T-cell (primary cell): ENCODE data around the gene FAM111B. TPM values are rescaled to one million over a fixed set of nuclear protein-coding genes. Genes with fewer than 3 reads are reported as not detected.

Source experiments
- ATAC-seq, 4 experiments: fragments of 200-7000 bp in 3 of 4; fragments of 150-1000 bp in 1 of 4; cut with Tn5 transposase; replicated peaks in 1 of 4; 1 replicate in 3 of 4; 2 replicates in 1 of 4; pipeline ENCODE4 v1.10.0; 2021; ENCODE audit warnings: moderate library complexity in 3 of 4, mild to moderate bottlenecking in 2 of 4, moderate number of reproducible peaks in 1 of 4
- CTCF ChIA-PET, 2 donors: fragments of 300-600 bp; sonication (Branson Sonifier 250); formaldehyde crosslinking; loops; one replicate each; lab custom pipeline; 2022; ENCODE audit warnings: antibody characterized with exemption in 2 of 2; lab: Charles Lee
- POLR2A ChIA-PET, 2 donors: fragments of 300-600 bp; sonication (Branson Sonifier 250); formaldehyde crosslinking; loops; one replicate each; lab custom pipeline; 2022; ENCODE audit warnings: antibody characterized with exemption in 2 of 2; lab: Charles Lee
- DNase-seq, 35 experiments: peaks; one replicate each; pipeline versions ENCODE4 v3.0.0 to v3.0.0-alpha.2; 2013 to 2023
- H3K27ac ChIP-seq: one replicate; pipeline ENCODE4 v1.5.1; 2013; ENCODE audit warnings: low read length
- H3K27me3 ChIP-seq, 2 experiments: replicated peaks in 1 of 2; 1 replicate in 1 of 2; 2 replicates in 1 of 2; pipeline versions ENCODE4 v1.6.1 to v1.7.0; 2013; ENCODE audit warnings: low read length in 1 of 2, mixed read lengths in 1 of 2; ENCODE audit not compliant: control insufficient read depth in 2 of 2, insufficient read depth in 2 of 2; ENCODE audit errors: extremely low read depth in 1 of 2
- H3K36me3 ChIP-seq, 2 donors: 1 replicate in 1 of 2; 2 replicates in 1 of 2; pipeline versions ENCODE4 v1.6.1 to v1.7.0; 2013; ENCODE audit warnings: low read length in 1 of 2; ENCODE audit not compliant: control insufficient read depth in 2 of 2, insufficient read depth in 1 of 2; ENCODE audit errors: extremely low read depth in 1 of 2
- H3K4me1 ChIP-seq, 2 experiments: 1 replicate in 1 of 2; 2 replicates in 1 of 2; pipeline versions ENCODE4 v1.6.1 to v1.7.0; 2013; ENCODE audit warnings: low read length in 2 of 2, mixed read lengths in 1 of 2; ENCODE audit not compliant: insufficient read depth in 2 of 2, control insufficient read depth in 1 of 2; ENCODE audit errors: extremely low read depth in 1 of 2
- H3K4me3 ChIP-seq, 2 donors: 1 replicate in 1 of 2; 2 replicates in 1 of 2; pipeline versions ENCODE4 v1.5.1 to v1.7.0; 2013; ENCODE audit warnings: mild to moderate bottlenecking in 2 of 2, low read length in 1 of 2, moderate library complexity in 1 of 2; ENCODE audit not compliant: control insufficient read depth in 1 of 2; ENCODE audit errors: extremely low read depth in 1 of 2
- H3K9me3 ChIP-seq: 2 replicates; pipeline ENCODE4 v1.7.0; 2013
- H3K27ac Mint-ChIP-seq, 2 donors: one replicate each; pipeline ENCODE4 v1.8.0; 2020 to 2021; ENCODE audit warnings: mild to moderate bottlenecking in 2 of 2, mixed read lengths in 2 of 2
- H3K27me3 Mint-ChIP-seq, 2 donors: one replicate each; pipeline ENCODE4 v1.8.0; 2021 to 2022; ENCODE audit warnings: mixed read lengths in 2 of 2
- H3K36me3 Mint-ChIP-seq: one replicate; pipeline ENCODE4 v1.8.0; 2021; ENCODE audit warnings: mixed read lengths
- H3K4me1 Mint-ChIP-seq, 3 donors: one replicate each; pipeline ENCODE4 v1.8.0; 2020 to 2022; ENCODE audit warnings: mixed read lengths in 3 of 3, mild to moderate bottlenecking in 1 of 3
- H3K4me3 Mint-ChIP-seq, 3 donors: one replicate each; pipeline ENCODE4 v1.8.0; 2020 to 2022; ENCODE audit warnings: mild to moderate bottlenecking in 3 of 3, mixed read lengths in 3 of 3, moderate library complexity in 3 of 3
- H3K9me3 Mint-ChIP-seq, 3 donors: one replicate each; pipeline ENCODE4 v1.8.0; 2020 to 2022; ENCODE audit warnings: mixed read lengths in 3 of 3
- WGBS: methylation state at CpG from one replicate; pipeline ENCODE4 v1.1.5; 2013; ENCODE audit warnings: missing lambda C conversion rate; ENCODE audit not compliant: insufficient coverage; 5-methylcytosine and 5-hydroxymethylcytosine counted together
- total RNA-seq, 35 experiments: library from RNA in 6 of 35; stranded (reverse) in 6 of 35; fragments of 120-200 nt in 1 of 35; gene quantifications; one replicate each; pipeline versions ENCODE4 v1.2.1 to v1.2.4 and lab custom pipeline; 2013 to 2026

FAM111B gene
- total RNA-seq, 5 donors from 2014 or later (not counting 1 experiment from before 2014, with no cell fraction given): 1.2 to 3.8 (median 1.3) TPM

DNA sequence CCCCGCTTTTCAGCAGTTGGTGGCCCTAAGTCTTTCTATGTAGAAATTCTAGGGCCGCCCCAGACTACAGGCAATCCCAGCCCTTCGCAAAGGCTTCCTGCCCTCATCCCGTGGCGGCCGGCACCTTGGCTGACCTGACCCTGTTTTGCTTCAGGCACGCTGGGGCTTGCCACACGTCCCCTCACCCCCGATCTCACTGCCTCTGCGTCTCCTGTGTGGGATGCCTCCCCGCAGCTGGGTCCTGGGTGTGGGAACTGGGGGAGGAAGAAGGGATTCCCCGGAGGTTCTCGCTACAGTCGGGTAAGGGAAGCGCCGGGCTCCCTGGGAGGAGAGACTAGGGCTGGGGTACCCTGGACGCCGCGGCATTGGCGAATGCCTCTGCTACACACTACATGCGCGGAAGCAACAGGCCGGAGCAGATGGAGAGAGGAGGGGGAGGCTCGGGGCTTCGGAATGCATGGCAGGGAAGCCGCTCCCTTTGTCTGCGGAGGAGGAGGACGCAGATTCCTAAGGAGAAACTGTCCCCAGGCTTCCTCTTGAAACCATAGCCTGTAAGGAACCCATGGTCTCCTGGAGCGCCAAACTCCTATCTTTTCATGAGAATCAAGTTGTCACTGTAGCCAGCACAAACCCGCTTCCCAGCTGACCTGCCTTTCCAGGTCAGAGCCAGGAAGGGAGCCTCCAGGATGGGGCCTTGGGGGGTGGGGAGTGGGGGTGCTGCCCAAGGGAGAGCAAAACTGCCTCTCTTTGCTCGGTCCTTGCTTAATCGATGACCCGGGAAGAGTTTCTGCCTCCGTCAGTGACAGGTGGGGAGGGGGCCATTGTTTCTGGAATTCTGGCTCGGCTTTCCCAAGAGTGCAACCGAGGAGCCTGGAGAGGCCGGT lies 66.3 kb downstream of the FAM111B start:
- Histone ChIP-seq H3K4me1 (peaks cover 2 to 19% of the 10 kb centered on the region in 2 experiments), H3K27ac (no peak overlapping the region), H3K27me3 (peaks cover 0 to 10% of the 10 kb centered on the region in 2 experiments), H3K36me3 (no peaks in the 10 kb centered on the region), H3K4me3 (peak overlapping the region; percentile 47 to 71), H3K9me3 (no peaks in the 10 kb centered on the region)
- 29% methylated on average over 19 of the region's 37 CpGs for WGBS
- no peaks in the 10 kb centered on the region for H3K9me3 Mint-ChIP-seq
- peaks cover 7 to 14% (median 9%) of the 10 kb centered on the region in 3 donors for H3K4me1 Mint-ChIP-seq
- H3K27ac Mint-ChIP-seq: peak overlapping the region in 1 of 2 donors; percentile 58
- DNase-seq (peak in 7 of 35 experiments; percentile 2 to 42 (median 9)), ATAC-seq (no peak)
- peaks cover 6 to 7% of the 10 kb centered on the region in 2 donors for H3K27me3 Mint-ChIP-seq
- ChIA-PET CTCF (interaction anchor here (1.8 to 2.4 kb wide), 6 partner anchors 9 to 257 kb away, joined by 3 to 29 read pairs (median 8); partner anchors contain the start of gene FAM111A (in 1 of the 2)), POLR2A (no interaction called here)
- H3K36me3 Mint-ChIP-seq: no peaks in the 10 kb centered on the region
- peak overlapping the region; percentile 79 to 90 (median 88) for H3K4me3 Mint-ChIP-seq

DNA sequence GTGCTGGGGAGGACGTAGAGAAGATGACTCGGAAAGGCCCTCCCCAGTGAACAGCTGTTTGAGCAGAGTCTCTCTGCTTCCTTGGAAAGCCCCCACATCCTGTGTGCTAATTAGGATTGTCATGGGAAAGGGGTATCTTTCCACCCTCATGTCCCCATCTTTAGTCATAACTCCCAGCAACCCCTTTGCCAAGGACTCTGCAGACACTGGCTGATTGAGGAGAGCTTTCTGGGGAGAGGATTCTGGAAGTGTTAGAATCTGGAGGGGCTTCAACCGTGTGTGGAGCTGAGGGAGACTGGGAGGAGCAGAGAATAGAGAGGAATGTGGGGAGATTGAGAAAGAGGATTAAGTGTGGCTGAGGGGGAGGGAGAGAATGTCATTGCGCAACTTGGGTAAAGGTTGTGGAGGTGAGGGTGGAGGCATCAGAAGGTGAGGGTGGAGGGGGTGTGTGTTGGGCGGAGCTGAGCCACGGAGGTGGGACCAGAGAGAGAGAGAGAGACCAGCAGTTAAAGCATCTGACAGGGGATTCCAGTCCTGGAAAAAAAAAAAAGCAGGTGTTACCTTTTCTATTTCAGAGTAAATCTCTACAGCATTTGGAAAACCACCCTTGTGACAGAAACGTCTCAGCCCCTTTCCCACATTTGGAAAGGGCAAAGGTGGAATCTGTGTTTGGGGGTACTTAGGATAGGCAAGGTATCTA lies 67.1 kb downstream of the FAM111B start:
- no peaks in the 10 kb centered on the region for H3K9me3 Mint-ChIP-seq
- peaks cover 7 to 14% (median 9%) of the 10 kb centered on the region in 3 donors for H3K4me1 Mint-ChIP-seq
- H3K27ac ChIP-seq: no peak overlapping the region
- WGBS: 100% methylated on average over 2 of the region's 7 CpGs
- H3K36me3 ChIP-seq: no peaks in the 10 kb centered on the region
- peaks cover 0 to 10% of the 10 kb centered on the region in 2 experiments for H3K27me3 ChIP-seq
- H3K27me3 Mint-ChIP-seq: peaks cover 6 to 7% of the 10 kb centered on the region in 2 donors
- H3K4me1 ChIP-seq: peaks cover 2 to 19% of the 10 kb centered on the region in 2 experiments
- no peak for ATAC-seq
- H3K9me3 ChIP-seq: no peaks in the 10 kb centered on the region
- CTCF ChIA-PET: interaction anchor here (0.7 to 2.2 kb wide), 5 partner anchors 12 to 32 kb away, joined by 3 to 7 read pairs (median 3); no protein-coding TSS in a partner anchor
- POLR2A ChIA-PET: no interaction called here
- H3K4me3 ChIP-seq: no peak overlapping the region
- no peaks in the 10 kb centered on the region for H3K36me3 Mint-ChIP-seq
- H3K27ac Mint-ChIP-seq: no peak overlapping the region
- peak overlapping the region in 2 of 3 donors; percentile 4 to 90 for H3K4me3 Mint-ChIP-seq
- DNase-seq: no peak

GRCh38 chr11:59174664-59175033 lies 67.6 kb downstream of the FAM111B start:
- no peaks in the 10 kb centered on the region for H3K36me3 ChIP-seq
- ChIA-PET CTCF (interaction anchor here (0.7 to 2.2 kb wide), 6 partner anchors 12 to 91 kb away, joined by 3 to 7 read pairs (median 3); no protein-coding TSS in a partner anchor), POLR2A (no interaction called here)
- H3K9me3 Mint-ChIP-seq: peaks cover 0 to 4% (median 4%) of the 10 kb centered on the region in 3 donors
- WGBS: 82% methylated on average over 6 of the region's 7 CpGs
- ATAC-seq (no peak), DNase-seq (no peak)
- peaks cover 7 to 14% (median 9%) of the 10 kb centered on the region in 3 donors for H3K4me1 Mint-ChIP-seq
- H3K4me1 ChIP-seq: peaks cover 2 to 19% of the 10 kb centered on the region in 2 experiments
- H3K4me3 ChIP-seq: no peak overlapping the region
- H3K27ac ChIP-seq: no peak overlapping the region
- no peaks in the 10 kb centered on the region for H3K9me3 ChIP-seq
- H3K27me3 Mint-ChIP-seq: peaks cover 6 to 7% of the 10 kb centered on the region in 2 donors
- H3K4me3 Mint-ChIP-seq: no peak overlapping the region
- H3K27ac Mint-ChIP-seq: no peak overlapping the region
- peaks cover 0 to 10% of the 10 kb centered on the region in 2 experiments for H3K27me3 ChIP-seq
- H3K36me3 Mint-ChIP-seq: no peaks in the 10 kb centered on the region

DNA sequence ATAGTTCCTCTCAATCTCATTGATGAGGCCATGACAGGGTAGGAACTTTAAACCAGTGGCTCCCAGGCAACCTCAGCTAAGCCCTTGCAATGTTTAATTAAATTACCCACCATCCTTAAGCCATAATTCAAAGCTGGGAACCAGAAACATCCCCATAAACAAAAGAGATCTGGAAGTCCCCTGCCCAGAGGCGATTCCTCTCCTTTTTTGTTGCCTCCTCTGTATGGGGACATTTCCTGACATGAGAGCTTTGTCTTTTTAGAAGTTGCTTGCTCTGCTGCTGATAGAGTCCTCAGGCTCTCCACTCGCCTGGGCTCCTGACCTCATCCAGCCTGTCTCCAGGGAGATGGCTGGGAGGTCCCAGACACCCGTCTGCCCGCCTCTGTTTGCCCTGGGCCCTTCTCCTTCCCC lies 68.1 kb downstream of the FAM111B start:
- Histone ChIP-seq H3K36me3 (no peaks in the 10 kb centered on the region), H3K4me1 (peaks cover 2 to 19% of the 10 kb centered on the region in 2 experiments), H3K4me3 (no peak overlapping the region), H3K27ac (no peak overlapping the region), H3K9me3 (no peaks in the 10 kb centered on the region), H3K27me3 (peaks cover 0 to 10% of the 10 kb centered on the region in 2 experiments)
- no peak for ATAC-seq
- Mint-ChIP-seq H3K9me3 (peaks cover 0 to 7% (median 4%) of the 10 kb centered on the region in 3 donors), H3K4me3 (no peak overlapping the region), H3K4me1 (peaks cover 7 to 14% (median 9%) of the 10 kb centered on the region in 3 donors), H3K27me3 (peaks cover 6 to 7% of the 10 kb centered on the region in 2 donors), H3K27ac (peak overlapping the region in 1 of 2 donors; percentile 41), H3K36me3 (no peaks in the 10 kb centered on the region)
- ChIA-PET CTCF (interaction anchor here (1.1 to 2.2 kb wide), 5 partner anchors 11 to 91 kb away, joined by 3 to 7 read pairs (median 3); no protein-coding TSS in a partner anchor), POLR2A (no interaction called here)
- DNase-seq: no peak
- WGBS: 57% methylated on average over 1 of the region's 4 CpGs

DNA sequence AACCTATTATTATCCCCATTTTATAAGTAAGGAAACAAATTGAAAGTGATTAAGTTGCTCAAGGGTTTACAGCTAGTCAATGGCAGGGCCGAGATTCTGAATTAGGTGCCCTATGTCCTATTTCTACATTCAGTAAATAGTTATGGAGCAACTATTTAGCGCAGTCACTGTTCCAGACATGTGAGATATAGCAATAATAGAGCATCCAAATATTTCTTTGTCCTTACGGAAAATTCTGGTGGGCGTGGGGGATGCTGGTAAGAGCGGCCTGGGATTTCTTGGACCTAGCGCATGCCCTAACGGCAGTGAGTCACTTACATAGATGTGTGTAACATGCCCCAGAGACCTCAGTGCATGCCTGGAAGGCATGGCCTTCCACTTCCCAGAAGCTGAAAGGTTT lies 69.3 kb downstream of the FAM111B start:
- DNase-seq (no peak), ATAC-seq (no peak)
- CTCF ChIA-PET: no interaction called here
- 82% methylated on average over 5 of the region's 7 CpGs for WGBS
- Mint-ChIP-seq H3K4me3 (no peak overlapping the region), H3K4me1 (peaks cover 7 to 14% (median 9%) of the 10 kb centered on the region in 3 donors), H3K27me3 (peaks cover 6 to 7% of the 10 kb centered on the region in 2 donors), H3K9me3 (peaks cover 0 to 7% (median 4%) of the 10 kb centered on the region in 3 donors), H3K27ac (no peak overlapping the region), H3K36me3 (no peaks in the 10 kb centered on the region)
- H3K4me3 ChIP-seq: no peak overlapping the region
- peaks cover 0 to 10% of the 10 kb centered on the region in 2 experiments for H3K27me3 ChIP-seq
- POLR2A ChIA-PET: interaction anchor here in 1 of 2 donors (0.6 kb wide), 1 partner anchor 9 kb away, joined by 3 read pairs; no protein-coding TSS in a partner anchor
- H3K4me1 ChIP-seq: peaks cover 2 to 18% of the 10 kb centered on the region in 2 experiments
- H3K9me3 ChIP-seq: no peaks in the 10 kb centered on the region
- no peak overlapping the region for H3K27ac ChIP-seq
- H3K36me3 ChIP-seq: no peaks in the 10 kb centered on the region
